Ureter (tissue), 1 donor: ENCODE measurements around the gene GABRP. TPM values are rescaled to one million over a fixed set of nuclear protein-coding genes. Genes with fewer than 3 reads are reported as not detected.
"Not testable (repeated sequence)": the region's sequence is repeated elsewhere in the genome, so short reads cannot be mapped to it uniquely, and the experiment has no call there.

Experiments
- DNase-seq: peaks from one replicate; pipeline ENCODE4 v3.0.0-alpha.2; 2020; ENCODE audit warnings: low spot score
- total RNA-seq: library from RNA; stranded (reverse); gene quantifications from one replicate; pipeline ENCODE4 v1.2.4, GENCODE V29; 2023
- donor health status: DM: yes; HTN: yes; CAD: no.

The GABRP gene
- total RNA-seq, 1 donor from 2014 or later = 0.42 TPM

DNA sequence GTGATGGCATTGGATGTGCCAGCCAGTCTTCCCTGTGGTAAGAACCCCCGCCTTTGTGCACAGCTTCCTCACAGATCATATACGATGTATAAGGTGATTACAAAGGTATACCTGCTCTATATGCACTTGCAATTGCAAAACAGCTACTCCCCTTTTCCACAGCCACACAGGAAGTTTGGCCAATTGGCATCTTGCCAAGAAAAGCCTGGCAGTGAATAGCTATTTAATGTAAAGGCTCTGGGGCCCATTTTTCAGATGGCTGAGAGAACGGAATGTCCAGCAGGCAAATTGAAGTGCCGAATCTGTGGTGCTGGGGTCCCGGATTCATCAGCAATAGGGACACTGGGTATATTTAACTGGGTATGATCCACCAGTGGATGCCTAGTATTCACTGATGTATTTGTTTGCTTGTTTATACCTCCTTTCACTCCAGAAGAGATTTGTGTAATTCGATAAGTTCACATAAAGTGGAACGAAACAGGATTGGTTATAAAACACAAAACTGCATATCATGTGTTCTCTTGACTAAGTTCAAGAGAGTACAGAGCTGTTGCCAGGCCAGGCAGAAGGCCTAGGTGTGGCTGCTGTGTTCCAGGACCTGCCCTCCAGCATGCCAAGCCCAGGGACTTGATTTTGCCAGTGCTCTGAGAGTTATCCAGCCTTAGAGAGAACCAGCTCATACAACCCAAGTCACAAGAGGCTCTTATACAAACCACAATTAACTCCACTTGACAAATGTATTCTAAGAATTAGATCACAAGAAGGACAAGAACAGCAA is 27.7 kb upstream of the GABRP start:
- DNase-seq = no peak

DNA sequence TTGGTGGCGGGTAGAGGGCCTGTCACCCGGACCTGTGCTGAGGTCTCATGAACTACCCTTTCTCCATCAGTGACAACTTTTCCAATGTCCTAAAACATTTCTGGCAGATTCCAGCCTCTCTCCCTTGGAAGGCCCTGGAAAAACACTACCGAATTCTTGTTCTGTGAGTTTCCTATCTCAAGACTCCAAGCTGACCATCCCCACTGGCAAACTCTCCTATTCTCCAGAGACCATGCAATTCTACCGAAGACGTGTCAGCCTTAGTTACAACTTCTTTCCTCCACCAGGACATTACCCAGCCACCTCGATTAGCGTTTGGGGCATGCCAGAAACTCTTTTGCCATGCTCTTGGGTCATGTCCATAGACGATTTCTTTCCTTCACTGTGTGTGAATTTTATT is 26.8 kb upstream of the GABRP start:
- no peak for DNase-seq

DNA sequence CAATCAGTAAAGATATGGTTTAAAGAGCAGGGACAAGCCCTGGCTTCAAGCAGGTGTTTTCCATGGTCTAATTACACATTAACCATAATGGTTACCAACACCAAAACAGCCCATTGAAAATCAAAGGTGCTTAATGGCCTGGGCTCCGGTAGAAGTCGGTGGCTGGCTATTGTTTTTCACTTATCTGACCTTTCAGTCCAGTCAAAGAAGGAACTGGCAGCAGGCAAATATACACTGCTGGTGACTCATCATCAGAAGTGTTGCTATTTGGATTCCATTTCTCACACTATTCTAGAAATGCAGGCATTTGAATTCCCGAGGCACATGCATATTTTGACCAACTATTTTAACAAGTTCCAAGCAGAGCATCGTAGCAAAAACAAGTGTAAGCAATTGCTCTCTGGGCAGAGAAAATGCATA is 26.3 kb upstream of the GABRP start:
- no peak for DNase-seq

DNA sequence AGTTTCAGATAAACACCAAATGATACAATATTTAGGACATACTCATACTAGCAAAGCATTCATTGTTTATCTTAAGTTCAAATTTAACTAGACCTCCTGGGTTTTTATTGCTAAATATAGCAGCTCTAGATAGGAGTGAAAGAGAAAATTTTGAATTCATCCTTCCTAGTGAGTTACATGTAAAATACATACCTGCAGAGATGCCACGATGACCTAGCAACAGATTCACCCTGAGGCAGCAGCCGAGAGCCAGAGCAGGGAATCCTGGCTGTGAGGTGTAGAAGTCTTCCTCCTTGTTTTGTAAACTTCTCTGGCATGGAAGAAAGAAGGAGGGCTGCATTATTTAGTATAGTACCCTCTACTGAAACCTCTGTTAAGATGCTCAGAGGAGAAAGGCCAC is 25.9 kb upstream of the GABRP start:
- DNase-seq = no peak

DNA sequence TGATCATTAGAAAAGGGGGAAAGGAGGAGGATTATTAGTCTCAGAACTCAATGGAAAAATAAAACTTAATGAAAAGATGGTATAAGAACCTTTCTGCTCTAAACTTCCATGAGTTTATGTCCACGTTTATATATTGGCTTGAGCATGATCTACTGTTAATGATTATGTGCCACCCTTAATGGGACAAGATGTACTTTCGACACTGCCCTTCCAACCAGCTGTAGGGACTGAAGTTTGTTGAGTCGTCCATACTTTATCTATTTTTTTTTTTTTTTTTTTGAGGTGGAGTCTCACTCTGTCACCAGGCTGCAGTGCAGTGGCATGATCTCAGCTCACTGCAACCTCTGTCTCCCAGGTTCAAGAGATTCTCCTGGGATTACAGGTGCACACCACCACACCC is 25.0 kb upstream of the GABRP start:
- DNase-seq = no peak

DNA sequence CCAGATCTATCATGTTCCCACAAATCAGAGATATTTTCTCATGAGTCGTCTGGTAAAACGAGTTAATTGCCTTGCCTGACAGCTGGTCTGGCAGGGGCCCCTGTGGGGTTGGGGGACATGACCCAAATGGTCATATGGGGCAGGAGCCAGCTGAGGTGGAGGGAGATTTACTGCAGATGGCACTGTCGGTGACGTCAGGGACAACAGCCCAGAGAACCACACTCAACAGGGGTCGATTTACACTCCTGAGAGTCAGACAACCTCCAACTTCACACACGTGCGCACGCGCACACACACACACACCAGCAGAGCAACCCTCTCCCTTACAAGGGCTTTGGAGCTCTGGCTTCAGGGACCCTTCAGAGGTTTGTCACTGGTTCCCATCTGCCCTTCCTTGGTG is 23.4 kb upstream of the GABRP start:
- DNase-seq = no peak

DNA sequence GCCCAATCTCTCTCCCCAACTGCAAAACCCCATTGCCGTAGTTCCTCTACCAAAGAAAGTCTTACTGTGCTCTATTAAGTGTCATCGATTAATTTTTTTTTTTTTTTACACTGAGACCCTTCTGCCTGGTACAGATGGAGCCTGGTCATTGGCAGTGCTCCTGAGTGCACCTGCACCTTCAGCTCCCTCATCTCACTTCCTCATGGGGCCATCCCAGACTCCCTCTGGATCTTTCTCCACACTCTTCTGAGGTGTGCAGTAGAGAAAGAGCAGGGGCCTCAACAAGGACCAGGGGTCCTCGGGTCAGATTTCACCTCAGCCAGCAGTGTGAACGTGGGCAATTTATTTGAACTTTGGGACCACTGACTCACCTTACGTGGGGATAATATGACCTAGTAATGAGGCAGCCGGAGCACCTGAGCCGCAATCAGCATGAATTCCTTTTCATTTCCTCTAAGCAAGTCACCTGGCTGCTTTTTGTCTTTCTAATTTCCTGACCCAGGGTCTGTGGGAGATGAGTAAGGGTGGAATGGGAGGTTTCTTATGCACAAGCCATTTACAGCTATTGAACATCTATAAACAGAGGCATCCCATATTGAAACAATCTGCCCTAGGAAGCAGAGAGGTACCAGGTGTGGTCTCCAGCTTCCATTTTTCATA is 22.3 kb upstream of the GABRP start:
- no peak for DNase-seq

DNA sequence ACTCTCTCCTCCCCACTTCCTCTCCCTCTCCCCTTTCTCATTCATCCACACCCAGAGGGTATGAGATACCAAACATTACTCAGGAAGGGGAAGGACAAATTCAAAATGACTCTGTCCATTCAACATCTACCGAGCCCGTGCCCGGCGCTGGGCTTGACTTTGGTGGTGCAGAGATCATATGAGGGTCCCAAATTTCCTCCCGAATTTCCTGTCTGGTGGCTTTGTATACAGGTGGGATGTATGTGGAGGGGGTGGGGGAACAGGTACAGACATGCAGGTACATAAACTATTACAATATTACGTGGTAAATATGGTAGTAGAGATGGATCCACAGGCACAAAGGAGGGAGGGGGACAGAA is 21.8 kb upstream of the GABRP start:
- no peak for DNase-seq

DNA sequence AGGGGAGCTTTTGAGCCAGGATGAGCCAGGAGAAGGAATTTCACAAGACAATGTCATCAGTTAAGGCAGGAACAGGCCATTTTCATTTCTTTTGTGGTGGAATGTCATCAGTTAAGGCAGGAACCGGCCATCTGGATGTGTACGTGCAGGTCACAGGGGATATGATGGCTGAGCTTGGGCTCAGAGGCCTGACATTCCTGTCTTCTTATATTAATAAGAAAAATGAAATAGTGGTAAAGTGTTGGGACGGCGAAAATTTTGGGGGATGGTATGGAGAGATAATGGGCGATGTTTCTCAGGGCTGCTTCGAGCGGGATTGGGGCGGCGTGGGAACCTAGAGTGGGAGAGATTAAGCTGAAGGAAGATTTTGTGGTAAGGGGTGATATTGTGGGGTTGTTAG is 21.2 kb upstream of the GABRP start:
- not testable (repeated sequence) for DNase-seq

DNA sequence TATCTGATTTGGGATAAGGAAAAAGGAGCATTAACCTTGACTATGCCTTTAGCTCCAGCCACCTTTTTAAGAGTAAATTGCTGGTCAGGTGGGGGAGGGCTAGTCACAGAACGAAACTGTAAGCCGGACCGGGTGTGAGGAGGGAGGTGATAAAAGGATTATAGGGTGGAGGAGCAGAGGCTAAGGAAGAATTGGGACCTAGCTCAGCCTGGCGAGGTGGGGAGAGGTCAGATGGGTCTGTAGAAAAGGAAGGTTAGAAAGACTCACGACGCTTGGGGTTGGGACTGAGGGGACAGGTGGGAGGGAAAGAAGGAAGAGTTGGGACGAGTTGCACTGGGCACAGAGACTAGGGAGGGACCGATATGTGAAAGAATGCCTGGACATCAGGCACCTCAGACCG is 17.7 kb upstream of the GABRP start:
- not testable (repeated sequence) for DNase-seq

DNA sequence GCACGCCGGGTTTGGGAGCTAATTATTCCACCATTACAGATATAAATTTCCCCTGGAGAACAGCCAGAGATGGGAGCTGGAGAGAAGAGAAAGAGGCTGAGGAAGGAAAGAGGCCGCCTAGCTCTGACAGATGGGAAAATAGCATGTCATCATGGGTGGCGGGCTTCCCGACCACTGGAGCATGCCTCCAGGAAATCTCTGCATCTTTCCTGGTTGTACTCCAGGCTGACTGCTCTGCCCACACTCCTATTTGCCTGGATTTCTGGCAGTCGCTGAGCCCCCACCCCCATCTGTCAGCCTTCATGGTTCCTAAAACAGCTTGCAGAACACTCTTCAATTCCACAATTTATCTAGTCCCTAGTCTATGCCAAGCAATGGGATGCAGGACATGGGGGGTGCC is 14.3 kb upstream of the GABRP start:
- no peak for DNase-seq

DNA sequence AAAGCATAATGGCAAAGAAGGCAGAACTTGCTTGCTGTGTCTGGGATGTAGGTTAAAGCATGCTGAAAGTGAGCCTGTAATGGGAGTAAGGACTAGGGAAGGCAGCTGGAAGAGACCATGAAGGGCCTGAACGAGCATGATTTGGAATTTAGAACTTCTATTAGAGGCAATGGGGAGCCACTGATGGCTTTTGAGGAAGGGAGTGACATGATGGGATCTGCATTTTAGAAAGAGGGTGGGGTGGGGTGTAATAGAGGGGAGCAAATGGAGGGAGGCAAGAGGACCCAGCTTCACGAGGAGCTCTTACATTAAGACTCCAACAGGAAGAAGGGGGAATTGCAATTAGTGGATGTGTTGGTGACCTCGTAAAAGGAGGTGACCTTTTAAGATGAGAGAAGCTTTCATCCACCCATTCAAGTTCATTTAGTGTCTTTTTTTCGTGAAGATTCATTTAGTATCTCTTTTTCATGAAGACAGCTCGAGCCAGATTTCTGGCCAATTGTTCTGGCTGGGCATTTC is 13.6 kb upstream of the GABRP start:
- DNase-seq = no peak

DNA sequence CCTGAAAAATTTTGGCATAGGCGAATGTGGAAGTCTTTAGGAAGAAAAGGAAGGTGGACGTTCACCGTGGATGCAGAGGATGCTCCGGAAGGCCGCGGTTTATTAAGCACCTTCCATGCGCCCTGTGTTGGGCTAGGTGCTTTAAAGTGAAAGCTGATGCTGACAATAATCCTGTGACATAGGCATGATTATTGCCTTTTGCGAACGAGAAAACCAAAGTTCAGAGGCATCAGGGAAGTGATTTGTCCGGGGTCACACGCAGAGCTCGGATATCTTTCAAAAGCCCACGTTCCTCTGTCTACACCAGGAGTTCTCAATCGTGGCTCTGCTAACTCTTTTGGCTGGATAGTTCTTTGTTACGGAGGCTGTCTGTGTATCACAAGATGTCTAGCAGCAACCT is 12.0 kb upstream of the GABRP start:
- DNase-seq = no peak

DNA sequence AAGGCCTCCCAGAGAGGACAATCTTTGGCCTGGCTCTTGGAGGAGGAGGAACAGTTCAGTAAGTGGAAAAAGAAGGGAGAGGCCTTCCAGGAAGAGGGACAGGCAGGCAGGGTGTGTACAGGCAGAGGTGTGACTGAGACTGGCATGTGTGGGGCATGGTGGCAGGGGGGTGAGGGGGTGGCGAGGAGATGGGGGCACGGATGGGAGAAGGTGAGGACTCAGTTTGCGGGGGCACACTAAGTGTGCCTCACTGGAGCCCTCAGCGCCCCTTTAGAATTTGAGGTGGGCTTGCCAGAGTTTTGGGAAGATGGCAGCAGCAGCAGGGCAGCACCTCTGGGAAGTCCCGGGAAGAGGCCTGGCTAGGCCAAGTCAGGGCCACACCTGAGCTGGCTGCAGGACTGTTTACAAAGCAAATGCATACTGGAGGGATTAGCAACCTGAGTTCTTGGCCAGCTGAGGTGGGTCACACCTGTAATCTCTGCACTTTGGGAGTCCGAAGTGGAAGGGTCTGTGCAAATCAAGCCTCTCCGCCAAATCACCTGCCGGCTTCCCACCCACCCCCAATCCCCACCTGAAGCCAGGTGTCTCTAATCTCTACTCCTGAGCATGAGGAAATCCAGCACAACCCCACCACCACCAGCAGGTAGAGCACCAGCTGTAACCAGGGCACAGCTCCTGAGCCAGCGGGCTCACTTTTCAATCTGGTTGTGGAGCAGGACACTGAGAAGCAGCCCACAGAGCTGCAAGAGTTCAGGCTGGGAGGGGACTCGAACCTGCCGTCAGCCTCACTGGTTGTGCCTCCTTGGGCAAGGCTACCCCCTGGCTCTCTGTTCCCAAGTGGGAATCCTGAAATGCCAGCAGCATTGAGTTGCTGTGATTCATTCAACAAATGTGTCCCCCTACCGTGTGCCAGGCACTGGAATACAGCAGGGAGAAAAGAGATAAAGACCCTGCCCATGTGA is 10.2 kb upstream of the GABRP start:
- DNase-seq = no peak

DNA sequence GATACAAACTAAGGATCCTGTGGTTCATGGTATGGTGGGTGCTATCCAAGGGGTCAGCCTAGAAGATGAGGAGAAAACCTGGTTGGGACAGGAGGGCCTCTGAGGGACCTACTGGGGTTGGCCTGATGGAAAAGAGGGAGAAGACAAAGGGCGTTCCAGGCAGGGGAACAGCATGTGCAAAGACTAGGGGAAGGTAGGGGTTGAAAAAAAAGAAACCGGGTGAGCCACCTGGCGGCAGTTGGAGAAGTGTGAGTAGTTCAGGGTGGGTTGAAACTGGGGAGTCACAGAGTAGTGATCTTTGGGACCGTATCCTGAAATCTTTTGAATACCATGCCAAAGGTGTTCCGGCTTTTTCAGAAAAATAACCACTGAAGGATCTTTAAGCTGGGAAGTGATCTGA is 8.7 kb upstream of the GABRP start:
- DNase-seq = no peak

DNA sequence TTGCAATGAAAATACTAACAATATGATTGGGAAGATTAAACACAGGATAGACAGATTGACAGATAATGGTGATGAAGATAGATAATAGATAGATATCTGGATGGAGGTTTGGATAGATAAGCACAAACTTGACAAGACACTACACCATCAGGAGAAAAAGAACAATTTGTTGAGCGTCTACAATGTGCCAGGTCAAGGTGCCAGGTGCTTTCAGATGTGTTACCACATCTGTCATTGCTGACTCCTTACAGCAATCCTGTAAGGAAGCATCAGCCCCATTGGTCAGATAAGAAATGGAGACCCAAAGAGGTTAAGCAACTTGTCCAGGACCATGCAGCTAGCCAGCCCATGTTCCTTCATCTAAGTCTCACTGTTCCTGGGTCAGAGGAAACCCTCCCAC is 1.6 kb upstream of the GABRP start:
- DNase-seq = no peak

DNA sequence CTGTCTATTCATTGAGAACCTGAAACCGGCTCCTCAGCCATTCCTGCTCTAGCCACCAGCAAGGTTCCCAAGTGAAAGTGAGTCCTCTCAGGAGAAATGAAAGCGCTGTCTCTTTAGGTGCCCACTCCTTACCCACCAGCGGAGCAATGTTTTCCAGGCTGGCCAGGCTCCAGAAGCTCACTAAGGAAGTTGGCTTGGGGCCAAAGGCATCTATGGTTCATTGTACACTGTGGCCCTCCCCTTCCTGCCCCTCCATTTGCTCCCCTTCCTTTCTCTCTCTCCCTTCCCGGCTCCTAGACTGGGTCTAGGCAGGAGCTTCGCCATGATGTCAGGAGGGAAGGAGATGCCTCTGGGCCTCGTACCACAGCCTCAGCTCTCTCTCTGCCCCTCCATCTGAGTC is 1.1 kb upstream of the GABRP start:
- DNase-seq = peak; percentile 56

DNA sequence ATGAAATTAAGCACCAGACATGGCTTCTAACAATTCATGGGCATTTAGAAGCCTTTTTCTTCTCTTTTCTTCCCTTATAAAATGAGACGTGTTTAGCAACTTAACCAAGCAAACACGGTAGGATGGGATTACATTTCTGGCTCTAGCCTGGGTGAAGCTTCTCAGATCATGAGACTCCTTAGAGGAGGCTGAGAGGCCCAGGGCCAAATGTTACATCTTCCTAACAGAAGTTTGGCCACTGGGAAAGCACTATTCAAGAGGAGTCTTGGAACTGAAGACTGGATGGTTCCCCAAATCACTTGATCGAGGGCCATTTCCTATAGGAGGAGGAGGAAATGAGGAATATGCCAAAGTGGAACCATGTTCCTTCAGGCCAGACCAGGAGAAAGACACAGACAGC is 1.9 kb downstream of the GABRP start:
- DNase-seq = no peak

DNA sequence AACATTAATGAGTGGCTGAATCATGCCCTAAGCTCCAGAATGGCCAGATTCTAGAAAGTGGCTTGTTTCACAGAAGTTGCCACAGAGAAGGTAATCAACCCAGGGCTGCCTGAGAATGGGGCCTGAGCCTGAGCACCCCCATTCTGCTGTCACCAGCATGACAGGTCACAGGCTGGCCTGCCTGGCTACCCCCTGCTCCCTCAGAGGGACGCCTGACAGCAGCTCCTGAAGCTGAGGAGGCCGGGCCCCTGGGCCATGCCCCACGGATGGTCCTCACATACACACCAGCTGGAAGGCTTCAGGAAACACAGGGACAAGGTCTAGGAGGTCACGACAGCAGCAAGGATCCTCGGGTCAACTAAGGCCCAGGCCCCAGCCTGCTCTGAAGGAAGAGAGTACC is 3.7 kb downstream of the GABRP start:
- DNase-seq = no peak

DNA sequence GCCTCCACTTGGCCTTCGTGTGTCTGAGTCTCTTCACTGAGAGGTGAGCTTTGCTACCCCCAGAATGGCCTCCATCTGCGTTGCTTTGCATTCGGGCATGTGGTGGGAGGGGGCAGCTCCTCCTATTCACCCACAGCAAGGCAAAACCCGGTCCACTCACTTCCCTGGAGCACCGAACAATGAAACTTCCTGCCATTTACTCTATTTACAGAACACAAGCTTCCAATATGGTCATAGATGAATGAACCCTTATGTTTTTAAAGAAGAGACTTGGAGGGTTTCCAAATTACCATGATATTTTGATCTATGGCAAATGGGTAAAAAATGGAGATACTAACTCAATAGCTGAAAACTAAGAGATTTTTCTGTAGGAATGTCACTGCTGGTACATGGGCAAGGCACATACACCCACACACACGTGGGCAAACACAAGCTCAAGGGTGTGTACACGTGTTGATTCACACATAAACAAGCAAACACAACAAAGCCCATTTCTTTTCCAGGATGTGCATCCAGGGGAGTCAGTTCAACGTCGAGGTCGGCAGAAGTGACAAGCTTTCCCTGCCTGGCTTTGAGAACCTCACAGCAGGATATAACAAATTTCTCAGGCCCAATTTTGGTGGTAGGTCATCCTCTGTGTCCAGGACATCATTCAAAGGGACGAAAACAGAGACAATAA is 5.2 kb downstream of the GABRP start:
- no peak for DNase-seq

DNA sequence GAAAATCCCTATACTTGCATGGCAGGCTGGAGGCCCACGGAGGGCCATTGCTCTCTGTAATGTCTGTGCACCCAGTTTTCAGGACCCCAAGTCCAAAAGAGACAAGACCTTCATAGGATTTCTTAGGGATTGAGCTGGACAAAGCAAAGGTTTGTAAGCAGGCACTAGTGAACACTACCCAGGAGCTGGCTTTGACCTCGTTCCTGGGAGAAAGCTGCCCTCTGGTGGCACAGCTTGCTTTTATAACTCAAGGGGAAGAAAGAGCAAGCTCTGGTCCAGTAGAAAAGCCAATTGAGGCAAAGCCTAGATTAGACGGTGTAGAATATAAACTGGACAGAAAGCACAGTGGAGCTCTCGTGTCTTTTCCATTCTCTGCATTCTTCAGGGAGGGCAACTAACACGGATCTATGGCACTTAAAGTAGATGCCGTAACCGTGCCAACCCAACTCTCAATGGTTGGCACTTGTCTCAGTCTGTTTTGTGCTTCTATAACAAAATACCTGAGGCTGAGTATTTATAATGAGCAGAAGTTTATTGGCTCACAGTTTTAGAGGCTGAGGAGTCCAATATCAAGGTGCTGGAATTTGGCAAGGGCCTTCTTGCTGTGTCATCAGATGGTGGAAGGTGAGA is 7.9 kb downstream of the GABRP start:
- peak; percentile 70 for DNase-seq
